ENCODE measurements around the gene KIF14.

DNA sequence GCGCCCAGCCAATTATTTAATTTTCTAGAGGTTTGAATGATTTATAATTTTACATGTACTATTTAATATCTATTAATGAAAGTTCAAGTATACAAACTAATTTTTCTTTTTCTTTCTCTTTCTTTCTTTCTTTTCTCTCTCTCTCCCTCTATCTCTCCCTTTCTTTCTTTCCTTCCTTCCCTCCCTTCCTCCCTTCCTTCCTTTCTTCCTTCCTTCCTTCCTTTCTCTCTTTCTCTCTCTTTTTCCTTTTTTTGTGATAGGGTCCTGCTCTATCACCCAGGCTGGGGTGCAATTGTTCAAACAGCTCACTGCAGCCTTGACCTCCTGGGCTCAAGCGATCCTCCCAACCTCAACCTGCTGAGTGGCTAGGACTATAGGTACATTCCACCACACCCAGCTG, 16.1 kb upstream of the KIF14 start:
- TF ChIP-seq EZH2 (IDR thresholded peaks at IDR 0.05; ENCODE audit: insufficient read depth, poor library complexity, severe bottlenecking) (no peak), EZH2phosphoT487 (IDR thresholded peaks at IDR 0.05; ENCODE audit: insufficient read depth, low read depth) (no peak)

Measured in GM23248 (cell line).